Central memory CD8-positive, alpha-beta T cell (primary cell): Measurements from ENCODE around the gene TMEM119.
"Not testable (repeated sequence)": the region's sequence is repeated elsewhere in the genome, so short reads cannot be mapped to it uniquely, and the experiment has no call there.

Source experiments
- ATAC-seq: fragments of 150-1000 bp; cut with Tn5 transposase; replicated peaks from 2 replicates; pipeline ENCODE4 v1.10.0; 2022; ENCODE audit warnings: mild to moderate bottlenecking, moderate FRiP score, moderate number of reproducible peaks; ENCODE audit not compliant: poor library complexity, severe bottlenecking; ENCODE audit errors: extremely low read depth
- DNase-seq, 2 donors: peaks; one replicate each; pipeline ENCODE4 v3.0.0; 2021; ENCODE audit warnings: low spot score in 2 of 2
- H3K27ac Mint-ChIP-seq: one replicate; pipeline ENCODE4 v1.8.0; 2022; ENCODE audit warnings: low read depth, mild to moderate bottlenecking, moderate library complexity, mixed read lengths
- H3K27me3 Mint-ChIP-seq: one replicate; pipeline ENCODE4 v1.8.0; 2022; ENCODE audit warnings: mixed read lengths
- H3K36me3 Mint-ChIP-seq: one replicate; pipeline ENCODE4 v1.8.0; 2022; ENCODE audit warnings: mild to moderate bottlenecking, moderate library complexity, mixed read lengths; ENCODE audit not compliant: insufficient read depth
- H3K4me1 Mint-ChIP-seq: one replicate; pipeline ENCODE4 v1.8.0; 2022; ENCODE audit warnings: mixed read lengths
- H3K4me3 Mint-ChIP-seq: one replicate; pipeline ENCODE4 v1.8.0; 2022; ENCODE audit warnings: mild to moderate bottlenecking, moderate library complexity, mixed read lengths
- H3K9me3 Mint-ChIP-seq: one replicate; pipeline ENCODE4 v1.8.0; 2022; ENCODE audit warnings: mixed read lengths

TMEM119 gene

DNA sequence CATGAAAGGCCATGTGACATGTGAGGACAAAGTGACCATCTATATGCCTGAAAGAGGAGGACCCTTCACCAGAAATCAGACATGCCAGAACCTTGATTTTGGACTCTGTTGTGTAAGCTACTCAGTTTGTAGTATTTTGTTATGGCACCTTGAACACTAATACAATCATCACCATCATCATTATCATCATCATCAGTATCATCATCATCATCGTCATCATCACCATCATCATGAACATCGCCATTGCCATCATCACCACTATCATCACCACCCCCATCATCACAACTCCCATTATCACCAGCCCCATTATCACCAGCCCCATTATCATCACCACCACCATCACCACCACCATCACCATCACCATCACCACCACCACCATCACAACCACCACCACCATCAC, 19.6 kb downstream of the TMEM119 start:
- DNase-seq, result no peak
- Mint-ChIP-seq H3K4me3 (no peak overlapping the region), H3K27ac (peak overlapping the region; percentile 0), H3K27me3 (no peaks in the 10 kb centered on the region), H3K4me1 (peaks cover 6% of the 10 kb centered on the region), H3K9me3 (peaks cover 8% of the 10 kb centered on the region), H3K36me3 (peaks cover 5% of the 10 kb centered on the region)
- ATAC-seq, result no peak

DNA sequence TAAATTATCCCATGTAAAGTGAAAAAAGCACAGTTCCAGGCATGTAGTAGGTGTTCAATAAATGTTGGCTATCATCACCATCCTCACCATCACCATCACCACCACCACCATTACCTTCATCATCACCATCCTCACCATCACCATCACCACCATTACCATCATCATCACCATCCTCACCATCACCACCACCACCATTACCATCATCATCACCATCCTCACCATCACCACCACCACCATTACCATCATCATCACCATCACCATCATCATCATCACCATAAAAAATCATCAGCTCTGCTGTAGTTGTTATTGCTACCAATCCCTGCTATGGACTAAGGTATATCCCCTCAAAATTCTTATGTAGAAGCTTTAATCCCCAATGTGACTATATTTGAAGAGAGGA, 20.4 kb downstream of the TMEM119 start:
- DNase-seq (no peak), ATAC-seq (no peak)
- no peak overlapping the region for H3K4me3 Mint-ChIP-seq
- H3K27ac Mint-ChIP-seq, result no peak overlapping the region
- H3K36me3 Mint-ChIP-seq, result peaks cover 5% of the 10 kb centered on the region
- peaks cover 6% of the 10 kb centered on the region for H3K4me1 Mint-ChIP-seq
- H3K27me3 Mint-ChIP-seq, result no peaks in the 10 kb centered on the region
- peaks cover 8% of the 10 kb centered on the region for H3K9me3 Mint-ChIP-seq

DNA sequence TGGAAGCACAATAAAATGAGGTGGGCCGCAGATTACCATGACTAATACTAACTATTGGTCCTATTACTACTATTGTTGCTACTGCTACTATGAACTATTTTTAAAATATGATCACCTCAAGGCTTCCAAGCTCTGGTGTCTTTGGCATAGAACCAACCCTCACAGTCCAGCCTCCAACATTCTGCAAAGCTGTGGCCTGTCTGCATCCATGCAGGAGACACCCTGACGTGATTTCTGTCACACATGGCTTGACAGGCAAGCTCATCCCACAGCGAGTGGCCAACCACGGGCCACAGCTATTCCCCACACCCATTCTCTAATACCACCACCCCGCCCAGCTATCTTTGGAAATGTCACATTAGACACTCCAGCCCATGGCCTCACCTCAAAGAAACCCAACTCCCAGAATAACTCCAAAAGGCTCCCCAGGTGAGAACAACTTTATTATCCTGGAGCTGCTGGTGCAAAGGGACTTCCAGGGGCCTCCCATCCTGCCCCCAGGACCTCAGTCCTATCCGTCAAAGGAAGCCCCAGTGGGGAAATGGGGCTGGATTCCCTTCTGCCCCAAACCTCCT, 21.1 kb downstream of the TMEM119 start:
- Mint-ChIP-seq H3K27ac (no peak overlapping the region), H3K4me3 (no peak overlapping the region), H3K27me3 (no peaks in the 10 kb centered on the region), H3K36me3 (peaks cover 5% of the 10 kb centered on the region), H3K9me3 (peaks cover 8% of the 10 kb centered on the region), H3K4me1 (peaks cover 6% of the 10 kb centered on the region)
- DNase-seq (no peak), ATAC-seq (no peak)

DNA sequence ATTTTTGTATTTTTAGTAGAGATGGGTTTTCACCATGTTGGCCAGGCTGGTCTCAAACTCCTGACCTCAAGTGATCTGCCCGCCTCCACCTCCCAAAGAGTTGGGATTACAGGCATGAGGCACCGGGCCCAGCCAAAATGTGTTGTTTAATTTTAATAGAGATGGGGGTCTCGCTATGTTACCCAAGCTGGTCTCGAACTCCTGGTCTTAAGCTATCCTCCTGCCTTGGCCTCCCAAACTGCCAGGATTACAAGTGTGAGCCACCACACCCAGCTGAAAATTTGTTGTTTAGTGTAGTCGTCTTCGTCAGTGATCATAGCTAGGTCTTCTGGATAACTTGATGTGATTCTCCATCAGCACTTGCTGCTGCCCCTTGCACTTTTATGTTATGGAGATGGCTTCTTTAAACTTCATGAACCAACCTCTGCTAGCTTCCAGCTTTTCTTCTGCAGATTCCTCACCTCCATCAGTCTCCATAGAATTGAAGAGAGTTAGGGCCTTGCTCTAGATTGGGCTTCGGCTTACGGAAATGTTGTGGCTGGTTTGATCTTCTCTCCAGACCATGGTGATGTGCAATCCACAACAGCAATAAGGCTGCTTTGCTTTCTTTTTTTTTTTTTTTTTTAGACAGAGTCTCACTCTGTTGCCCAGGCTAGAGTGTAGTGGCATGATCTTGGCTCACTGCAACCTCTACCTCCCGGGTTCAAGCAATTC, 22.5 kb downstream of the TMEM119 start:
- no peak for ATAC-seq
- peaks cover 6% of the 10 kb centered on the region for H3K4me1 Mint-ChIP-seq

DNA sequence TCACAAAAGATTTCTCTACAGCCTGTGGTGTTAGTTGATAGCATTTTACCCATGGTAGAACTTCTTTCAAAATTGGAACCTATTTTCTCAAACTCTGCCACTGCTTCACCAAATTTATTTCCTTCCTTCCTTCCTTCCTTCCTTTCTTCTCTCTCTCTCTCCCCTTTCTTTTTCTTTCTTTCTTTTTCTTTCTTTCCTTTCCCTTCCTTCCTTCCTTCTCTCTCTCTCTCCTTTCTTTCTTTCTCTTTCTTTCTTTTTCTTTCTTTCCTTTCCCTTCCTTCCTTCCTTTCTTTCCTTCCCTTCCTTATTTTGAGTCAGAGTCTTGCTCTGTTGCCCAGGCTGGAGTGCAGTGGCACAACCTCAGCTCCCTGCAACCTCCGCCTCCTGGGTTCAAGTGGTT, 23.6 kb downstream of the TMEM119 start:
- DNase-seq, ATAC-seq, H3K9me3 Mint-ChIP-seq, H3K36me3 Mint-ChIP-seq, H3K4me3 Mint-ChIP-seq, H3K27me3 Mint-ChIP-seq, H3K4me1 Mint-ChIP-seq: not testable (repeated sequence)
- peak overlapping the region; percentile 88 for H3K27ac Mint-ChIP-seq

More for the DNA sequence above, 22.5 kb downstream of the TMEM119 start:
- Mint-ChIP-seq H3K4me3 (no peak overlapping the region), H3K9me3 (peaks cover 8% of the 10 kb centered on the region), H3K27me3 (no peaks in the 10 kb centered on the region), H3K27ac (no peak overlapping the region), H3K36me3 (peaks cover 8% of the 10 kb centered on the region)
- no peak for DNase-seq

DNA sequence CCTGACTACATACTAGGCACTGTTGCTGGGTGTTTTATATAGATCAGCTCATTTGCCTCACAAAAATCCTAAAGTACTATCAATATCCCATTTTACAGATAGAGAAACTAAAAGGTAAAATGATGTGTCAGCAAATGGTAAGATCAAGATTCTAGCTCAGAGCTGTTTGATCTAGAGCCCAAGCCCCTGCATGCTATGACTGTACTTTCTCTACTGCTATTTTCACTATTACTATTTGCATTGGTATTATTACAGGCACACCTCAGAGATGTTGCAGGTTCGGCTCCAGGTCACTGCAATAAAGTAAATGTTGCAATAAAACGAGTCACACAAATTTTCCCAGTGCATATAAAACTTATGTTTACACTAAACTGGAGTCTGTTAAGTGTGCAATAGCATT, 24.6 kb downstream of the TMEM119 start:
- DNase-seq (no peak), ATAC-seq (no peak)
- peak overlapping the region; percentile 58 for H3K27ac Mint-ChIP-seq
- H3K4me3 Mint-ChIP-seq, result no peak overlapping the region
- H3K27me3 Mint-ChIP-seq, result no peaks in the 10 kb centered on the region
- peaks cover 11% of the 10 kb centered on the region for H3K36me3 Mint-ChIP-seq
- peaks cover 10% of the 10 kb centered on the region for H3K4me1 Mint-ChIP-seq
- no peaks in the 10 kb centered on the region for H3K9me3 Mint-ChIP-seq

DNA sequence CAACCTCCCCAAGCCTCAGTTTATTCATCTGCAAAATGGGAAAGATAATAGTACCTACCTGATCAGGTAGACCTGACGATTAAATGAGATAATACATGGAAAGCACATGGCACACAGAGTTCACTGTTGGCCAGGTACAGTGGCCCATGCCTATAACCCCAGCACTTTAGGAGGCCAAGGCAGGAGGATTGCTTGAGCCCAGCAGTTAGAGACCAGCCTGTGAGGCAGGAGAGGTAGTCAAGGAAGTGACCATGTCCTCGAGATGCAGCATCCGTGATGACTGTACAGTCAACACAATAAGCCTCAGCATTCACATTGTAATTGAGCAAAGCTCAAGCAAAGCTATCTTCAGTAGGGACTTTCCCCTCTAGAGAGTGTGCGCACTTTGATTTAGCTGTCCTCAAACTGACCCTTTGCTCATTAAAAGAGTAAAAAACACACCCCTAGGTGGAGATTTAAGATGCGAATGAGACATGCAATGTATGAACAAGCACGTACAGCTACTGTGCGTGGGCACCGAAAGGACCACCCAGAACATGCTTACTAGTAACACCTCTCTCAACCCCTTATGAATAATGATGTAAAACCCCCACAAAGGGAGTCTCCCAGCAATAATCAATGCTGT, 25.6 kb downstream of the TMEM119 start:
- no peak for ATAC-seq
- Mint-ChIP-seq H3K36me3 (peaks cover 17% of the 10 kb centered on the region), H3K4me3 (no peak overlapping the region)

DNA sequence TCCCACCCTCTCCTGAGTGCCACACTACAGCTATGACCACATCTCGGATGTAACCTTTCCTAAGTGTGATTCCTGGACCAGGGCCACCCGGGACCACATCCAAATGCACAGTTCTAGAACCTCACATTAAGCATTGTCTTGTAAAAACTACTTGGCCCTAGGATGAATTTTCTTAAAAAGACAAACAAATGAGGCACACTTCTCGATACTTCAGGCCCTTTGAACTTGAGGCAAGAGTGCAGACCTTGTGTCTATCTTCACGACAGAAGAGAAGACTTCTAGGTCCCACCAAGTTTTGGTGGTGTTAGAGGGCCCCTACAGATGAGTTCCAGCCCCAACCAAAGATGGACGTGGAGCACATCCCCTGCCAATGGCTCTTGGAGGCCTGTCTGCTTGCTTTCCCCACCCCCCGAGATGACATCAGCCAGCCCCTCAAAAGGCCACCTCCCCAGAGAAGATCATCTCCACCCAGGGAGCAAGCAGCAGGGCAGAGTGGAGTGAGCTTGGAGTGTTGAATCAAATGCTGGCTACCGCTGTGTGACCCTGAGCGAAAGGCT, 26.2 kb downstream of the TMEM119 start:
- no peaks in the 10 kb centered on the region for H3K27me3 Mint-ChIP-seq
- no peak for ATAC-seq
- peaks cover 18% of the 10 kb centered on the region for H3K4me1 Mint-ChIP-seq
- no peak for DNase-seq
- H3K27ac Mint-ChIP-seq, result peak overlapping the region; percentile 25
- H3K9me3 Mint-ChIP-seq, result no peaks in the 10 kb centered on the region
- H3K36me3 Mint-ChIP-seq, result peaks cover 23% of the 10 kb centered on the region
- H3K4me3 Mint-ChIP-seq, result no peak overlapping the region

More for the DNA sequence above, 25.6 kb downstream of the TMEM119 start:
- no peak for DNase-seq
- Mint-ChIP-seq H3K9me3 (no peaks in the 10 kb centered on the region), H3K27ac (peak overlapping the region; percentile 25), H3K4me1 (peaks cover 18% of the 10 kb centered on the region), H3K27me3 (no peaks in the 10 kb centered on the region)

DNA sequence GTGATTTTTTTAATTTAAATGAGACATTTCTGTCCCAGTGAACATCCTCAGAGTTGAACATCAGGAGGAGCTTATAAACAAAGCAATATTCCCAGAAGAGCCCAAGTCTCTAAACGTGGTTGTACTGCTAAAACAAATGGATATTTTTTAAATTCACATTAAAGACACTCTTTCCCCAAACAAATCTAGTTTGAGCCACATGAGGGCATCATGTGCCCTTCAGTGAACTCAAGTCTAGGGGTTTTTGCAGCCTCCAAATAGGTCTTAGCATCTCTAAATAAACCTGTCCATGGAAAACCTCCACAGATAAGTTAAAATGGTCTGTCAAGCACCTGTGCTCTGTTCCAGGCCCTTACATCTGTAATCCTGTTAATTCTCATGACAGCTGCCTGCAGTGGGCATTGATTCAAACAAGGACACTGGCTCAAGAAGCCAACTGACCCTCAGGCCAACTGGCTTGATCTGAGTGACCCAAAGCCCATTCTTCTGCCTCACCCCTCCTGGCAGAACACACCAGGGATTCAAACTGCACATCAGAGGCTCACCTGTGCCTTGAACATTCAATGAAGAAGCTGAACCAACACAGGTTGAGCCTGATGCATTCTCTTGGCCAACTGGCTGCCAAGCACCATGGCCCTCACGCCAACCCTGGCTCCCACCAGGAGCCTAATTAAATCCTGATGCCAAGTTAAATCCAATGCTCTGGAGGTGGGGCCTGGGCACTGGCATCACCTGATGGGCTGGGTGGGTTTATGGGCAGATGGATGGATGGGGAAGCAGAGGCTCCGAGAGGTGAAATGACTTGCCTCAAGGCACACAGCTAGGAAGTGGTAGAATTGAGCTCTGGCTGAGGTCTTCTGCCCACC, 26.9 kb downstream of the TMEM119 start:
- DNase-seq (no peak), ATAC-seq (no peak)
- H3K27ac Mint-ChIP-seq, result peak overlapping the region; percentile 25
- peaks cover 29% of the 10 kb centered on the region for H3K36me3 Mint-ChIP-seq
- no peaks in the 10 kb centered on the region for H3K9me3 Mint-ChIP-seq
- H3K27me3 Mint-ChIP-seq, result no peaks in the 10 kb centered on the region
- peaks cover 18% of the 10 kb centered on the region for H3K4me1 Mint-ChIP-seq
- H3K4me3 Mint-ChIP-seq, result no peak overlapping the region

DNA sequence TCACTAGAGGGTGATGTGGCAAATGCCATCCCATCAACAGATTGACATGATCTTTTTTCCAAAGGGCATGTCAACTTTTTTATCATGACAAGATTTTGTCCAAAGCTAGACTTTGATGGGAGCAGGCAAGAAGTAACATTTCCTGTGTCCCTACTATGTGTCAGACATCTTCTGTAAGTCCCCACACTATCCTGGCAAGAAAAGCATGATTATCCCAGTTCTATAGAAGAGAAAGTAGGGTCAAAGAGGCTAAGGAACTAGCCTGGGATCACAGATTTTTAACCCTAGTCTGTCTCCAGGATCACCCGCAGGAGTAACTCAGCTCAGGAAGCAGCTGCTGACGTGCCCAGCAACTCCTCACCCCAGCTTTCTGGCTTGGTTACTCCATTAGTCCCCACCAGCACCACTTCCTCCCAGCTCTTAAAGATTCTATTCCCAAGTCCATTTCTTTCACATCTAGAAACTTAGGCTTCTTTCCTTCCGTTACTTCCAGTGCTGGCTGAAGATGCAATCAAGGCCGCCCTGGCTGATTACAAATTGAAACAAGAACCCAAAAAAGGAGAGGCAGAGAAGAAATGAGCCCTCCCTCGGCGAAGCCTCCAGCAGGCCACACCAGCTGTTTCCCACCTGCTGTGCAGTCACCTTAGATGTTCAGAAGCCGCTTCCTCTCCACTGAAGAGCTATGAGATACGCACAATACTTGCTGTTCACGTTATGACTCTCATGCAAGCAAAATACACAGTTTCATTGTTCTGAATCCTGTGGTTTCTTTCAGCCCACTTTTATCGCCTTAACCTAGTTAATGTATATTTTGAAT, 29.3 kb downstream of the TMEM119 start:
- peak; percentile 95 for ATAC-seq
- peak overlapping the region; percentile 88 for H3K27ac Mint-ChIP-seq
- peaks cover 49% of the 10 kb centered on the region for H3K36me3 Mint-ChIP-seq
- peak; percentile 38 to 61 for DNase-seq
- H3K4me3 Mint-ChIP-seq, result peak overlapping the region; percentile 54
- H3K9me3 Mint-ChIP-seq, result no peaks in the 10 kb centered on the region
- peaks cover 18% of the 10 kb centered on the region for H3K4me1 Mint-ChIP-seq
- H3K27me3 Mint-ChIP-seq, result no peaks in the 10 kb centered on the region

DNA sequence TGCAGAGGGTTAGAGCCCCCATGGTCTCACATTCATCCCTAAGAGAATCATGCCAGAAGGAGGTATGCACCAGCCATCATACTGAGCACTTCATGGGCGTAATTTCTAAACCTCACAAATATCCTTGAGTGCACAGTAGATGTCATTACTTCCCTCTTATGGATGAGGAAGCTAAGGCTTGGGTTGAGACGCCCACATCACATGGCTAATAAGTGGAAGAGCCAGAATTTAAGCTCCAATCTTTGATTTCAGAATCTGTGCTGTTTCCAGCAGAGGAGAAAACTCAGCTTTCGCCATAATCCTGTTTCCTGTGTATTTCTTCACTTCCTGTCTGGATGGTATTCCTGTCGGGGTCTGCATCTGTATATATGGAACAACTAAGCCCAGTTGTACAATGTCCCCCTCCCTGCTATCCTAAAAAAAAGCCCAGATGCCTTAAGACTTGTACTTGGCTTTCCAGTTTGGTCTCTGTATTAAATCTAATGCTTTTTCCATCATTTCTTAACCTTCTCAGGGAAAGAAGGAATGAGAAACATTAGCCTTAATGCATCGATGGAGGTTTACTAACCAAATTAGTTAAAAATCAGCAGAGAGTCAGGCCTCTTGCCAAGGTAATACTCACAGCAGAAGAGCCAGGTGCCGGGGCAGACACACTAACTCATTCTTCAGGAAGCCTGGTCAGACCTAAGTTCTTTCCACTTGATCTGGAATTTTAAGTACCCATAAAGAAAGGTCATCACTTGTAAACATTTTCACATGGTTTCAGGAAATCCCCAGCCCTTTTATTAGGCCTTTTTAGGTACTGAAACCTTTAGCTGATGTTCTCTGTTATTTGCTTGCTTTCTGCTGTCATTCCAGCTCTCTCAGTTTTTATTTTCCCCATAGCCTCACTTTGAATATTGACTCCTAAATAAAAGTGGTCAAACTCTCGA, 30.2 kb downstream of the TMEM119 start:
- peak overlapping the region; percentile 88 for H3K27ac Mint-ChIP-seq
- ATAC-seq (no peak), DNase-seq (no peak)
- no peaks in the 10 kb centered on the region for H3K27me3 Mint-ChIP-seq
- H3K36me3 Mint-ChIP-seq, result peaks cover 55% of the 10 kb centered on the region
- H3K4me3 Mint-ChIP-seq, result peak overlapping the region; percentile 54
- H3K4me1 Mint-ChIP-seq, result peaks cover 25% of the 10 kb centered on the region
- no peaks in the 10 kb centered on the region for H3K9me3 Mint-ChIP-seq
